Activated T-cell treated with anti-CD3 and anti-CD28 coated beads, Interleukin-2, amount 50 U/mL, for 48 hours (primary cell): ENCODE measurements around the gene ALPP.

Source experiments
- DNase-seq, 2 experiments: peaks; one replicate each; pipeline ENCODE4 v3.0.0-alpha.2; 2020

ALPP gene

DNA sequence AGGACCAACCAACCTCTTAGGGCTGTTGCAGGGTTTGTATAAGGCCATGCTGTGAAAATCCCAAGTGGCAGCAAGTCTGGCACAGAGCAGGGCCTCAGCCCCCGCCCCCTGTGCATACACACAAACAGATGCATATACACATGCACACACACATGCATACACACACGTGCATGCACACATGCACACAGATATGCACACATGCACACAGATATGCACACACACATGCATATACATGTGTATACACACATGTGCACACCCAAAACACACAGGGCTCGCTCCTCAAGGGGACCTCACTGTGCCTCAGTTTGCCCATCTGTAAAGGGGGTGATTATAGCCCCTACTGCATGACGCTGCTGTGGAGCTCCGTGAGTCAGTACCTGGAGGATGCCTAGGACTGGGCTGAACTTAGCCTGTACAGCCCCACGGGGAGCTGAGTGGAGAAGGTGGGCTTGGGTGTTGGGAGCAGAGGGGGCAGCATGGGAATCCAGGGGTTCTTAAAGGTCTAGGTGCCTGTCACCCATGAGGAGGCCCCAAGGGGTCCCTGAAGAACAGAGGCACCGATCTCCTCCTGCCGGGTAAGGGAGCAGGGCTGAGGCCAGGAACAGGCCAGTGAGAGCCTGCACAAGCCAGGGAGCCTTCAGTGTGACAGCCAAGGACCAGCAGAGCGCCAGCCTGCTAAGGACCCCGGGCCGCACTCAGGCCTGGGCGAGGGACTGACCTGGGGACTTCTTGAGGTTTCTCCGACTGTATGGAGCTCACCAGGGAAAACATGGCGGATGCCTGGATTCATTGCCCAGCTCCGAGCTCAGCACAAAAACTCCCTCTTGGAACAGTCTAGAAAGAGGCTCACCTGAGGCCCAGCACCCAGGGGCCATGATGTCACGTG, 53.4 kb downstream of the ALPP start:
- no peak for DNase-seq
